H1 (cell line): Measurements from ENCODE around the gene COL12A1. TPM values are rescaled to one million over a fixed set of nuclear protein-coding genes. Genes with fewer than 3 reads are reported as not detected.

Experiments used
- CTCF ChIA-PET: fragments of 300-600 bp; sonication (Branson Sonifier 250); formaldehyde crosslinking; loops from one replicate; lab custom pipeline; 2021; ENCODE audit not compliant: partially characterized antibody; lab: Charles Lee
- POLR2A ChIA-PET: fragments of 300-600 bp; sonication (Branson Sonifier 250); formaldehyde crosslinking; loops from one replicate; lab custom pipeline; 2021; ENCODE audit warnings: inconsistent platforms; ENCODE audit not compliant: partially characterized antibody; lab: Charles Lee
- DNase-seq, 2 experiments: peaks; one replicate each; pipeline versions ENCODE4 v3.0.0 to v3.0.0-alpha.2; 2010 to 2022; ENCODE audit warnings: low spot score in 2 of 2, low read depth in 1 of 2, mixed read lengths in 1 of 2
- FAIRE-seq: peaks from 2 replicates; lab custom pipeline; 2011; peaks lifted over from hg19 to GRCh38; lab: Jason Lieb, UNC
- H2AFZ ChIP-seq: 2 replicates; pipeline ENCODE4 v1.8.1; 2012; ENCODE audit warnings: low read length, inconsistent platforms
- H2AK5ac ChIP-seq: 2 replicates; pipeline ENCODE4 v1.6.1; 2013; ENCODE audit warnings: low read depth, low read length
- H2BK120ac ChIP-seq: replicated peaks from 2 replicates; pipeline ENCODE3; 2013; ENCODE audit warnings: low read depth, low read length, inconsistent platforms
- H2BK12ac ChIP-seq: 2 replicates; pipeline ENCODE4 v1.6.1; 2013; ENCODE audit warnings: low read depth, low read length
- H2BK15ac ChIP-seq: 2 replicates; pipeline ENCODE4 v1.6.1; 2013; ENCODE audit warnings: low read length
- H2BK20ac ChIP-seq: 2 replicates; pipeline ENCODE4 v1.6.1; 2013; ENCODE audit warnings: low read length
- H2BK5ac ChIP-seq: 2 replicates; pipeline ENCODE4 v1.6.1; 2013; ENCODE audit warnings: low read depth, low read length
- H3K14ac ChIP-seq: 2 replicates; pipeline ENCODE4 v1.6.1; 2013; ENCODE audit warnings: inconsistent platforms; ENCODE audit not compliant: insufficient read length
- H3K18ac ChIP-seq: 2 replicates; pipeline ENCODE4 v1.6.1; 2013; ENCODE audit warnings: low read length; ENCODE audit errors: extremely low read depth
- H3K23ac ChIP-seq: 2 replicates; pipeline ENCODE4 v1.6.1; 2013; ENCODE audit warnings: inconsistent platforms; ENCODE audit not compliant: insufficient read length
- H3K23me2 ChIP-seq: 2 replicates; pipeline ENCODE4 v1.6.1; 2013; ENCODE audit warnings: low read depth, low read length
- H3K27ac ChIP-seq: 2 replicates; pipeline ENCODE4 v1.6.1; 2011; ENCODE audit warnings: low read depth, low read length, inconsistent platforms
- H3K27me3 ChIP-seq, 4 experiments: replicated peaks in 1 of 4; 1 replicate in 1 of 4; 2 replicates in 3 of 4; pipeline versions ENCODE4 v1.6.1 to v1.8.1; 2011 to 2013; ENCODE audit warnings: low read length in 3 of 4, mild to moderate bottlenecking in 3 of 4, inconsistent platforms in 2 of 4, mixed read lengths in 2 of 4, moderate library complexity in 1 of 4; ENCODE audit not compliant: control insufficient read depth in 3 of 4, insufficient read depth in 3 of 4; ENCODE audit errors: extremely low read depth in 1 of 4
- H3K36me3 ChIP-seq, 4 experiments: 2 replicates each; pipeline versions ENCODE4 v1.6.1 to v1.8.1; 2011 to 2013; ENCODE audit warnings: mild to moderate bottlenecking in 4 of 4, low read length in 3 of 4, moderate library complexity in 2 of 4, control low read depth in 1 of 4, inconsistent platforms in 1 of 4; ENCODE audit not compliant: insufficient read depth in 4 of 4, control insufficient read depth in 2 of 4
- H3K4ac ChIP-seq: replicated peaks from 2 replicates; pipeline ENCODE3; 2013; ENCODE audit warnings: low read length, low read depth, mixed read lengths, inconsistent platforms; ENCODE audit not compliant: insufficient read length
- H3K4me1 ChIP-seq, 4 experiments: replicated peaks in 1 of 4; 1 replicate in 1 of 4; 2 replicates in 3 of 4; pipeline versions ENCODE4 v1.6.1 to v1.8.1; 2011 to 2013; ENCODE audit warnings: low read length in 3 of 4, inconsistent platforms in 2 of 4, mixed read lengths in 1 of 4; ENCODE audit not compliant: insufficient read depth in 4 of 4, control insufficient read depth in 3 of 4
- H3K4me2 ChIP-seq, 2 experiments: 2 replicates each; pipeline versions ENCODE4 v1.6.1 to v1.8.1; 2011 to 2013; ENCODE audit warnings: low read depth in 2 of 2, low read length in 2 of 2, control low read depth in 1 of 2, inconsistent platforms in 1 of 2, mild to moderate bottlenecking in 1 of 2; ENCODE audit not compliant: insufficient read depth in 1 of 2
- H3K4me3 ChIP-seq, 4 experiments: fragments of 200-600, 300-600 bp in 1 of 4; sonication (generic), shearing (Covaris generic), sonication (Bioruptor Twin) in 1 of 4; 2 replicates each; pipeline versions ENCODE4 v1.5.1 to v1.8.1; 2011 to 2016; ENCODE audit warnings: low read length in 4 of 4, low read depth in 3 of 4, control low read depth in 2 of 4, inconsistent platforms in 2 of 4, mild to moderate bottlenecking in 2 of 4, mixed read lengths in 1 of 4, moderate library complexity in 1 of 4; ENCODE audit not compliant: insufficient read depth in 2 of 4; ENCODE audit errors: extremely low read depth in 1 of 4
- H3K56ac ChIP-seq: replicated peaks from 2 replicates; pipeline ENCODE3; 2013; ENCODE audit warnings: low read depth, mild to moderate bottlenecking, mixed read lengths, low read length, inconsistent platforms; ENCODE audit not compliant: insufficient read length
- H3K79me1 ChIP-seq: 2 replicates; pipeline ENCODE4 v1.6.1; 2013; ENCODE audit warnings: low read depth, low read length, control low read depth
- H3K79me2 ChIP-seq, 2 experiments: 2 replicates each; pipeline versions ENCODE4 v1.6.1 to v1.8.1; 2012 to 2013; ENCODE audit warnings: low read length in 2 of 2, mild to moderate bottlenecking in 2 of 2, inconsistent platforms in 1 of 2; ENCODE audit not compliant: insufficient read depth in 2 of 2, control insufficient read depth in 1 of 2
- H3K9ac ChIP-seq, 4 experiments: replicated peaks in 1 of 4; 1 replicate in 1 of 4; 2 replicates in 3 of 4; pipeline versions ENCODE4 v1.6.1 to v1.8.1; 2011 to 2013; ENCODE audit warnings: low read depth in 3 of 4, low read length in 3 of 4, control low read depth in 2 of 4, mild to moderate bottlenecking in 2 of 4, moderate library complexity in 2 of 4, inconsistent platforms in 1 of 4; ENCODE audit errors: extremely low read depth in 1 of 4
- H3K9me3 ChIP-seq, 2 experiments: 2 replicates each; pipeline versions ENCODE4 v1.6.1 to v1.8.1; 2012 to 2013; ENCODE audit warnings: mild to moderate bottlenecking in 2 of 2, moderate library complexity in 2 of 2, control low read depth in 1 of 2, inconsistent platforms in 1 of 2, low read depth in 1 of 2, low read length in 1 of 2, mixed read lengths in 1 of 2; ENCODE audit not compliant: insufficient read depth in 2 of 2
- H4K20me1 ChIP-seq, 2 experiments: replicated peaks in 1 of 2; 2 replicates each; pipeline versions ENCODE3 to v1.8.1; 2011 to 2013; ENCODE audit warnings: inconsistent platforms in 2 of 2, low read length in 2 of 2, mild to moderate bottlenecking in 1 of 2; ENCODE audit not compliant: insufficient read depth in 2 of 2, control insufficient read depth in 1 of 2
- H4K5ac ChIP-seq: 2 replicates; pipeline ENCODE4 v1.6.1; 2013; ENCODE audit warnings: low read length, low read depth, mixed read lengths, inconsistent platforms; ENCODE audit not compliant: insufficient read length
- H4K8ac ChIP-seq: 2 replicates; pipeline ENCODE4 v1.8.0; 2013; ENCODE audit warnings: mild to moderate bottlenecking, moderate library complexity, low read length, inconsistent platforms; ENCODE audit not compliant: insufficient read depth; ENCODE audit errors: extremely low read depth
- H4K91ac ChIP-seq: replicated peaks from 2 replicates; pipeline ENCODE3; 2013; ENCODE audit warnings: low read length, mixed read lengths, inconsistent platforms; ENCODE audit not compliant: insufficient read length
- CBX5 ChIP-seq: fragments of 300-800, 300-1000 bp; sonication (generic); IDR thresholded peaks from 2 replicates; pipeline ENCODE4 v1.7.1; 2016; ENCODE audit warnings: antibody characterized with exemption, low read length, low read depth
- CTBP2 ChIP-seq: IDR thresholded peaks from 2 replicates; pipeline ENCODE4 v1.7.0; 2011; ENCODE audit warnings: borderline replicate concordance, mild to moderate bottlenecking, moderate library complexity, mixed read lengths, low read length; ENCODE audit not compliant: insufficient read depth, insufficient read length
- EGR1 ChIP-seq: IDR thresholded peaks from 2 replicates; pipeline ENCODE4 v1.6.1; 2011; ENCODE audit warnings: low read depth, low read length, borderline replicate concordance
- FOSL1 ChIP-seq: IDR thresholded peaks from 2 replicates; pipeline ENCODE4 v1.6.1; 2011; ENCODE audit warnings: mild to moderate bottlenecking, low read depth, low read length, moderate library complexity; ENCODE audit not compliant: insufficient read depth
- HDAC2 ChIP-seq, 2 experiments: fragments of 300-600 bp in 1 of 2; sonication (generic) in 1 of 2; IDR thresholded peaks; 2 replicates each; pipeline ENCODE4 v1.6.1; 2011 to 2012; ENCODE audit warnings: low read depth in 2 of 2, low read length in 2 of 2, mild to moderate bottlenecking in 2 of 2, moderate library complexity in 2 of 2, borderline replicate concordance in 1 of 2, inconsistent platforms in 1 of 2
- KDM4A ChIP-seq: IDR thresholded peaks from one replicate; pipeline ENCODE4 v1.7.1; 2012; ENCODE audit warnings: low read depth, mild to moderate bottlenecking, moderate library complexity, low read length, inconsistent platforms; ENCODE audit not compliant: severe bottlenecking
- KDM5A ChIP-seq: fragments of 200-600 bp; IDR thresholded peaks from 2 replicates; pipeline ENCODE4 v1.7.1; 2012; ENCODE audit warnings: mild to moderate bottlenecking, low read length, inconsistent platforms, mixed read lengths
- SIX5 ChIP-seq: IDR thresholded peaks from 2 replicates; pipeline ENCODE4 v1.6.1; 2011; ENCODE audit warnings: mild to moderate bottlenecking, low read depth, low read length
- SP1 ChIP-seq: IDR thresholded peaks from 2 replicates; pipeline ENCODE4 v1.6.1; 2011; ENCODE audit warnings: low read depth, low read length
- TAF7 ChIP-seq: optimal IDR thresholded peaks from 2 replicates; pipeline ENCODE3; 2011; ENCODE audit warnings: low read depth, mild to moderate bottlenecking, inconsistent platforms, low read length, moderate library complexity, borderline replicate concordance
- USF2 ChIP-seq: IDR thresholded peaks from 2 replicates; pipeline ENCODE4 v1.6.1; 2011; ENCODE audit warnings: low read length, improper control_type of control experiment
- ZNF274 ChIP-seq: IDR thresholded peaks from 2 replicates; pipeline ENCODE4 v1.7.0; 2012; ENCODE audit warnings: low read length, borderline replicate concordance; ENCODE audit errors: extremely low read depth
- WGBS, 2 experiments: shearing (Covaris generic) in 1 of 2; methylation state at CpG; one replicate each; pipeline versions ENCODE4 v1.1.6 to v1.1.7; 2013 to 2015; ENCODE audit warnings: low lambda C conversion rate in 2 of 2, mixed read lengths in 2 of 2, inconsistent platforms in 1 of 2, low coverage in 1 of 2, missing lambda C conversion rate in 1 of 2; ENCODE audit not compliant: insufficient replicate concordance in 2 of 2, insufficient coverage in 1 of 2, insufficient read length in 1 of 2; ENCODE audit errors: extremely low coverage in 1 of 2, missing lambda C conversion rate in 1 of 2; 5-methylcytosine and 5-hydroxymethylcytosine counted together
- polyA plus RNA-seq, 7 experiments: library from polyadenylated mRNA; depleted of rRNA in 3 of 7; stranded (reverse) in 5 of 7; unstranded in 2 of 7; fragments of >200 nt in 5 of 7; fragments of 200-250 nt in 2 of 7; gene quantifications; 1 replicate in 5 of 7; 2 replicates in 1 of 7; 4 replicates in 1 of 7; pipeline versions ENCODE4 v1.2.1 to v1.2.3, GENCODE V29; 2011 to 2013; ENCODE audit warnings: missing spikeins in 2 of 7, mixed read lengths in 2 of 7
- total RNA-seq: library from RNA; stranded (reverse); fragmentation: NEBNext Ultra II Directional; extraction: Animal tissue kit (Norgen Biotek cat#: 25700); gene quantifications from 2 replicates; pipeline ENCODE4 v1.2.1, GENCODE V29; 2021

COL12A1 gene
- total and polyA plus RNA-seq, 2 of the 8 experiments (the other 6 are each of a cell fraction or from before 2014, with no cell fraction given) = 1.4 to 4.7 TPM

DNA sequence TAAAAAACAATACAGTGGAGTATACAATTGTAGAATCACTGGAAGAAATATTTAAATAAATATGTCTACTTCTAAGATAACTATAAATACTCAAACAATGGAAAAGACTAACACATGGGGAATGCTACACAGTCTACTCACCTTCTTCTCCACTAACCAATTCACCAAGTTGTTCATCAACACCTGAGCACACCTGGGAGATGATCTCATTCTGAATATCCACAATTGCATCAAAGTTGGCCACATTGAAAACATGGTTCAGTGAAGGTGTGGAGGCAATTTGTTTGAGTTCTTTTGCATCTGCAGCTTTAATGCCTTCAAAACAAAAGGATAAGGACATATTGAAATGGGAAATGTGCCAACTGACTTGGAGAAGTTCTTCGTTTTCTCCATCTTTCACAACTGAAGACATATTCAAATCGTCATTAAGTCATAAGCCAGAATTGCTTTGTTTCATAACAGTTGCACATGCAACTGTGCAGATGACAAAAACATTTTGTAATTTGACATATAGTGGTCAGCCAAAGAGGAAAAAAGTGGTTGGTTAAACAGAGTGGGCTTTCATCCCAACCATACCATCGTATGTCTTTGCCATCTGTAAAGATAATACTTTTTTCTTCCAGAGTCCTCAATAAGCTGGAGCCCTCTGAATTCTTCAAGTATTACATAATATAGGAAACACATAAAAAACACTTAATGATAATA is 17.5 kb downstream of the COL12A1 start:
- ChIA-PET CTCF (interaction anchor here (0.8 to 2.0 kb wide), 2 partner anchors 15 to 22 kb away, joined by 3 to 5 read pairs; no protein-coding TSS in a partner anchor), POLR2A (no interaction called here)
- Histone ChIP-seq H2AK5ac (no peak overlapping the region), H3K4me2 (no peak overlapping the region), H2BK15ac (no peak overlapping the region), H3K56ac (no peak overlapping the region), H3K4me1 (no peaks in the 10 kb centered on the region), H2BK12ac (no peak overlapping the region), H2BK5ac (no peak overlapping the region), H3K23me2 (no peaks in the 10 kb centered on the region), H4K5ac (no peak overlapping the region), H3K79me1 (no peaks in the 10 kb centered on the region), H3K27me3 (no peaks in the 10 kb centered on the region), H3K14ac (no peak overlapping the region), H3K4ac (no peak overlapping the region), H4K20me1 (no peaks in the 10 kb centered on the region), H2BK120ac (no peak overlapping the region), H3K9ac (no peak overlapping the region), H4K8ac (no peak overlapping the region), H3K18ac (no peak overlapping the region), H3K23ac (no peak overlapping the region), H2AFZ (no peak overlapping the region), H3K79me2 (no peaks in the 10 kb centered on the region), H4K91ac (no peak overlapping the region), H3K9me3 (no peaks in the 10 kb centered on the region), H3K4me3 (no peak overlapping the region), H2BK20ac (no peak overlapping the region), H3K36me3 (no peaks in the 10 kb centered on the region), H3K27ac (no peak overlapping the region)
- TF ChIP-seq FOSL1 (no peak), CBX5 (no peak), KDM4A (no peak), HDAC2 (IDR thresholded peaks at IDR 0.05; ENCODE audit: borderline replicate concordance in 1 of 2, low read depth in 2 of 2, low read length in 2 of 2) (no peak), TAF7 (no peak), USF2 (no peak), SP1 (no peak), CTBP2 (no peak), ZNF274 (no peak), SIX5 (no peak), EGR1 (no peak), KDM5A (no peak)
- 88% methylated on average over 3 of the region's 3 CpGs; no CpG with 5 or more reads in 1 of the 2 experiments for WGBS, 2 experiments
- no peak for DNase-seq
- FAIRE-seq = no peak
